Fibroblast of mammary gland (primary cell): ENCODE measurements around the gene C1QB.
A peak's percentile ranks its signal among the peaks of the same experiment; 100 is the strongest.
"Not testable (repeated sequence)": the region's sequence is repeated elsewhere in the genome, so short reads cannot be mapped to it uniquely, and the experiment has no call there.

Source experiments
- DNase-seq: peaks from one replicate; pipeline ENCODE4 v3.0.0-alpha.2; 2010; ENCODE audit warnings: low read depth
- H3K4me3 ChIP-seq: 2 replicates; pipeline ENCODE4 v1.5.1; 2011; ENCODE audit warnings: low read depth, mild to moderate bottlenecking, low read length, moderate library complexity; ENCODE audit not compliant: control insufficient read depth
- TF ChIP-seq, protein P1 (sequence below): conservative IDR thresholded peaks from 2 replicates; pipeline ENCODE4 v1.5.1; 2011; ENCODE audit warnings: low read depth, low read length, inconsistent platforms; ENCODE audit not compliant: control insufficient read depth, insufficient read depth

C1QB gene

DNA sequence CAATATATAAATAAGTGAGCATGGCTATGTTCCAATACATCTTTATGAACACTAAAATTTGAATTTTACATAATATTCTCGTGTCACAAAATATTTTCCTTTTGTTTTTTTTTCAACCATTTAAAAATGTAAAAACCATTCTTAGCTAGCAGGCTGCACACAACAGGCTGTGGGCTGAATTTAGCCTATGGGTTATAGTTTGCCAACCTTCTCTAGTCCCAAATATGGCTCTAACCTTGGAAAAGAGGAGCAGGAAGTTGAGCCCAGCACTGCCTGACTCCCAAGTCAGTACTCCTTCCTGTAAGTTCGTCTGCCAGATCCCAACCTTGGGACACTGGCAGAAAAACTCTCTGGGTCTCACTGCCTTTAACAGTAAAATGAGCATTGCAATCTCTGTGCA, 13.4 kb downstream of the C1QB start:
- TF ChIP-seq, protein P1, sequence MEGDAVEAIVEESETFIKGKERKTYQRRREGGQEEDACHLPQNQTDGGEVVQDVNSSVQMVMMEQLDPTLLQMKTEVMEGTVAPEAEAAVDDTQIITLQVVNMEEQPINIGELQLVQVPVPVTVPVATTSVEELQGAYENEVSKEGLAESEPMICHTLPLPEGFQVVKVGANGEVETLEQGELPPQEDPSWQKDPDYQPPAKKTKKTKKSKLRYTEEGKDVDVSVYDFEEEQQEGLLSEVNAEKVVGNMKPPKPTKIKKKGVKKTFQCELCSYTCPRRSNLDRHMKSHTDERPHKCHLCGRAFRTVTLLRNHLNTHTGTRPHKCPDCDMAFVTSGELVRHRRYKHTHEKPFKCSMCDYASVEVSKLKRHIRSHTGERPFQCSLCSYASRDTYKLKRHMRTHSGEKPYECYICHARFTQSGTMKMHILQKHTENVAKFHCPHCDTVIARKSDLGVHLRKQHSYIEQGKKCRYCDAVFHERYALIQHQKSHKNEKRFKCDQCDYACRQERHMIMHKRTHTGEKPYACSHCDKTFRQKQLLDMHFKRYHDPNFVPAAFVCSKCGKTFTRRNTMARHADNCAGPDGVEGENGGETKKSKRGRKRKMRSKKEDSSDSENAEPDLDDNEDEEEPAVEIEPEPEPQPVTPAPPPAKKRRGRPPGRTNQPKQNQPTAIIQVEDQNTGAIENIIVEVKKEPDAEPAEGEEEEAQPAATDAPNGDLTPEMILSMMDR: no peak
- H3K4me3 ChIP-seq: no peak overlapping the region
- DNase-seq: no peak

DNA sequence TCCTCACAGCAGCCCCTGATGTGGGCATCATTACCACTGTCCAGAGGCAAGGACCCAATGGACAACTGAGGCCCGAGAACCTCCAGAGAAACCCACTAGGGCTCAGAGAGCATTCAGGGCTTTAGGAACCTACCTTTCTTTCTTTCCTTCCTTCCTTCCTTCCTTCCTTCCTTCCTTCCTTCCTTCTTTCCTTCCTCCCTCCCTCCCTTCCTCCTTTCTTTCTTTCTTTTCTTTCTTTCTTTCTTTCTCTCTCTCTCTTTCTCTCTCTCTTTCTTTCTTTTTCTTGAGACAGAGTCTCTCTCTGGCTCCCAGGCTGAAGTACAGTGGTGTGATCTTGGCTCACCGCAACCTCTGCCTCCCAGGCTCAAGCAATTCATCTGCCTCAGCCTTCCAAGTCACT, 15.8 kb downstream of the C1QB start:
- DNase-seq, H3K4me3 ChIP-seq: not testable (repeated sequence)

DNA sequence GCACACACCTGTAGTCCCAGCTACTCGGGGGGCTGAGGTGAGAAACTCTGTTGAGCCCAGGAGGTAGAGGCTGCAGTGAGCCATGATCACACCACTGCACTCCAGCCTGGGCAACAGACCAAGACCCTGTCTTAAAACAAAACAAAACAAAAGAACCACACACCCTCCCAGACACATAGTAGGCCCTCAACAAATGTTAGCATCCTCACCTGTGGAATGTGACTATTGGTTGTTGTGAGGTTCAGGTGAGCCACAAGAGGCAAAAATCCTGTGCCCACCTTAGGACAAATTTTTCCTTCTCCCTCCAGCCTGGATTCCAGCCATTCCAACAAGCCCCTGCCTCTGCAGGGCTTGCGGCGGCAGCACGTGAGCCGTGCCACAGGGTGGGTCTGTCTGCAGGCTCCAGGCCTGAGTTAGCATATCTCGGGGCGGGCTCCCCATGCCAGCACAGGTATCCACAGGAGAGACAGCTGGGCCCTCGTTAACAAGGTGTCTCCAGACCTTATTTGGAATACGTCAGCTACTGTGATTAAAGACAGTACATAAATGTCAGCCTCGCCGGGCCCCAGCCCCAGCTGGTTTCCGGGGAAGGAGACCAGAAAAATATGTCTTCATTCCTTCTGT, 17.4 kb downstream of the C1QB start:
- TF ChIP-seq, protein P1: no peak
- no peak overlapping the region for H3K4me3 ChIP-seq
- no peak for DNase-seq

DNA sequence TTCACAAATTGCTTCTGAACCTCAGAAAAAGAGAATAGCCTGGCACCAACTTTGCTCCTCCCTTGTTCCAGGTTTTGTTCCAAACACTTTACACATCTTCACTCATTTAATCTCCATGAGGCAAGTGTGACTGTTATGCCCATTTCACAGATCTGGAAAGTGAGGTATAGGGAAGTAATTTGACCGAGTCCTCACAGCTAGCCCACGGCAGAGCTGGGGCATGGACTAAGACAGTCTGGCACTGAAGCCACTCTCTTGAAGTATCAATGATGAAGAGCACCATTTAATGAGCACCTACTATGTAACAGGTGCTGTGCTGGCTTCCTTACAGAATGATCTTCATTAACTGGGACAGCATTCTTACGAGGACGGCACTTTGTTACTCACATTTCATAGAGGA, 19.0 kb downstream of the C1QB start:
- no peak for DNase-seq
- no peak overlapping the region for H3K4me3 ChIP-seq
- TF ChIP-seq, protein P1: no peak

GRCh38 chr1:22673486-22674409, 20.7 kb downstream of the C1QB start:
- TF ChIP-seq, protein P1: peak; percentile 88
- DNase-seq: peak; percentile 62
- H3K4me3 ChIP-seq: no peak overlapping the region

DNA sequence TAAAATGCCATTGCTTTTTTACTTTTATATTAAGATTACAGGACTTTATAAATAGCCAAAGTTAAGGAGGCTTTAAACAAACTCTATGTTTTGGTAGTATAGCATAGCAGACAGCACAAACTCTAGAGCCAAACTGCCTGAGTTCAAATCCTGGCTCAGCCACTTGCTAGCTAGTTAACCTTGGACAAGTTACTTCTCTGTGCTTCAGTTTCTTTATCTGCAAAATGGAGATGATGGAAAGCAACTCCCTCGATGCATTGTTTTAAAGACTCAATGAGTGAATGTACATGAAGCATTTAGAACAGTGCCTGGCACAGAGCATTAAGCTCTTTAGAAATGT, 21.3 kb downstream of the C1QB start:
- no peak for DNase-seq
- no peak overlapping the region for H3K4me3 ChIP-seq
- TF ChIP-seq, protein P1: no peak

GRCh38 chr1:22676151-22676550, 23.1 kb downstream of the C1QB start:
- not testable (repeated sequence) for DNase-seq

DNA sequence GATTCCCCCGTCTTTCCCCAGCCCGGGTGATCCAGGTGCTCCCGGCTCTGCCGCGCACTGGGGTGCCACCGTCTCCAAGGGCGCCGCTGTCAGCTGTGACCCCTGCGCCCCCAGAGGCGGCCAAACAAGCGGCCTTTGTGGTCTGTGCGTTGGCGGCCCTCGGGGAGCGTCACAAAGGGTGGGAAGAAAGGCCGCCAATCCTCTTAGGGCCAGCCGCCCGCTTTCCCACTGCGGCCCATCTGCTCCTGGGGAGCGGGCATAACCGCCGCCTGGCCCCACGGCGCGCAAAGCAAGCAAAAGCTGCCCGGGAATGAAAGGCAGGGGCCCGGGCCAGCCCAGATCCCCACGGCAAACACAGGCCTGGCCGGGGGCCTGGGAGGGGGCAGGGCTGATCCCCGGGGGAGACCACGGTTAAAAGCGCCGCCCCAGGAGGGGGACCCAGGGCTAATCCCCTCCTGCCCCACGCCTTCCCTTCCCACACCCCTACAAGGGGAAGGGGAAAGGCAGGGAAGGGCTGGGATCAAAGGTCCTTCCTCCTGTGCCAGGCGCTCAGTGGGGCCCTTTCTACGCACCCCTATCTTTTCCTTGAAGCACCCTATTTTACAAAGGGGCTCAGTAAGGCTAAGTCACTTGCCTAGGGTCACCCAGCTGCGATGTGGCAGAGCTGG, 24.0 kb downstream of the C1QB start:
- DNase-seq: no peak
- TF ChIP-seq, protein P1: no peak

More at GRCh38 chr1:22676151-22676550, 23.1 kb downstream of the C1QB start:
- H3K4me3 ChIP-seq: not testable (repeated sequence)

More for the DNA sequence above, 24.0 kb downstream of the C1QB start:
- no peak overlapping the region for H3K4me3 ChIP-seq
